Vagina (tissue), 2 donors: ENCODE results near the gene USP20.

Experiments
- CTCF ChIP-seq, 3 experiments: fragments of 450-650 bp in 2 of 3; fragments of 200-600 bp in 1 of 3; sonication (generic) in 1 of 3; IDR thresholded peaks; one replicate each; pipeline ENCODE4 v1.5.1; 2017 to 2019; ENCODE audit warnings: antibody characterized with exemption in 3 of 3, mild to moderate bottlenecking in 2 of 3, moderate library complexity in 2 of 3
- POLR2A ChIP-seq, 2 donors: fragments of 450-650 bp; IDR thresholded peaks; one replicate each; pipeline ENCODE4 v1.6.1; 2017; ENCODE audit warnings: antibody characterized with exemption in 2 of 2, mild to moderate bottlenecking in 2 of 2, moderate library complexity in 2 of 2

GRCh38 chr9:129899620-129900019, 64.4 kb downstream of the USP20 start:
- TF ChIP-seq POLR2A (IDR thresholded peaks at IDR 0.05) (no peak), CTCF (IDR thresholded peaks at IDR 0.05) (no peak)
